Testis (tissue), 2 donors: Measurements from ENCODE around the gene EDARADD.

Experiments used
- POLR2A ChIP-seq: fragments of 450-650 bp; IDR thresholded peaks from one replicate; pipeline ENCODE4 v1.6.1; 2017; ENCODE audit warnings: antibody characterized with exemption, mild to moderate bottlenecking, moderate library complexity
- TF ChIP-seq, protein P1 (sequence below), 3 experiments: fragments of 450-650 bp in 2 of 3; fragments of 200-600 bp in 1 of 3; sonication (generic) in 1 of 3; IDR thresholded peaks; one replicate each; pipeline ENCODE4 v1.5.1; 2016 to 2019; ENCODE audit warnings: antibody characterized with exemption in 3 of 3, mild to moderate bottlenecking in 2 of 3, moderate library complexity in 1 of 3

DNA sequence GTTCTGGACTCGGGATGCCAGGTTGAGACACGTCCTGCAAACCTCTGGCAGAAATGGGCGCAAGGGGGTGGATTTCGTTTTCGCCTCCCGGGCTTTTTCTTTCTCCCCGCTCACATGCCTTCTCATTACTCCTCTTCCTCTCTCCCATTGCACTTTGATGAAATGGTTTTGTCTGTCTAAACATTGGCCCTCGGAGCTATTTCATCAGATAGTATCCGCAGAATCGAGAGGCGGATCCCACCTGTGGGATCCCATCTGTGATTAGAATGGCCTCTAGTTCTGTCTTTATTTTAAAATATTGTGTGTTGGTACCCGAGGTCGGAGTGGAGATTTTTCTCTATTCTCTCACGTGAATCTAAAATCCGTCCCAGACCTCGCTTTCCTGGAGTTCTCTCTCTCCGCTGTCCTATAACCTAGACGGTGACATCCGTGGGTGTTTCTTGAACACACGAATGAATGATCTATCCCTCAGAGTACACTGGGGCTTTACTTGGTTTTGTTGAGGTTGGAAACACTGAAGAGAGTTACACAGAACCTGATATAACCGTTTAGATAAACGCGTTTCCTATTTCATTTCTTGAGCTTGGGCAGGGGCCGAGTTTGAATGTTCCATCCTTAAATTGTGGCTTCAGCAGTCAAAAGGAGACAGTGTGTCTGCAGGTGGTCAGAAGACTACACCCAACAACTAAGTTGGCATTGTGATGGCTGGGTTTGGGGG lies 2.0 kb downstream of the EDARADD start:
- TF ChIP-seq, protein P1, sequence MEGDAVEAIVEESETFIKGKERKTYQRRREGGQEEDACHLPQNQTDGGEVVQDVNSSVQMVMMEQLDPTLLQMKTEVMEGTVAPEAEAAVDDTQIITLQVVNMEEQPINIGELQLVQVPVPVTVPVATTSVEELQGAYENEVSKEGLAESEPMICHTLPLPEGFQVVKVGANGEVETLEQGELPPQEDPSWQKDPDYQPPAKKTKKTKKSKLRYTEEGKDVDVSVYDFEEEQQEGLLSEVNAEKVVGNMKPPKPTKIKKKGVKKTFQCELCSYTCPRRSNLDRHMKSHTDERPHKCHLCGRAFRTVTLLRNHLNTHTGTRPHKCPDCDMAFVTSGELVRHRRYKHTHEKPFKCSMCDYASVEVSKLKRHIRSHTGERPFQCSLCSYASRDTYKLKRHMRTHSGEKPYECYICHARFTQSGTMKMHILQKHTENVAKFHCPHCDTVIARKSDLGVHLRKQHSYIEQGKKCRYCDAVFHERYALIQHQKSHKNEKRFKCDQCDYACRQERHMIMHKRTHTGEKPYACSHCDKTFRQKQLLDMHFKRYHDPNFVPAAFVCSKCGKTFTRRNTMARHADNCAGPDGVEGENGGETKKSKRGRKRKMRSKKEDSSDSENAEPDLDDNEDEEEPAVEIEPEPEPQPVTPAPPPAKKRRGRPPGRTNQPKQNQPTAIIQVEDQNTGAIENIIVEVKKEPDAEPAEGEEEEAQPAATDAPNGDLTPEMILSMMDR (IDR thresholded peaks at IDR 0.05) = no peak
- no peak for TF ChIP-seq POLR2A
